ENCODE measurements around the gene TAS1R1. TPM values are rescaled to one million over a fixed set of nuclear protein-coding genes. Genes with fewer than 3 reads are reported as not detected.

Gene TAS1R1
- total RNA-seq, 1 donor from 2014 or later = not detected

GRCh38 chr1:6619045-6619444 is 63.9 kb downstream of the TAS1R1 start:
- H3K27me3 Mint-ChIP-seq (ENCODE audit: low read depth) = no peaks in the 10 kb centered on the region
- intact Hi-C loops (cut with micrococcal nuclease) = no loop called here
- no peak overlapping the region for H3K27ac Mint-ChIP-seq
- H3K4me1 Mint-ChIP-seq (ENCODE audit: low read depth) = peaks cover 8% of the 10 kb centered on the region
- H3K9me3 Mint-ChIP-seq = no peaks in the 10 kb centered on the region
- no peak for DNase-seq (ENCODE audit: low spot score)
- H3K36me3 Mint-ChIP-seq (ENCODE audit: low read depth) = peaks cover 57% of the 10 kb centered on the region
- no peak overlapping the region for H3K4me3 Mint-ChIP-seq (ENCODE audit: low read depth)

- intact Hi-C loops (cut with micrococcal nuclease) = no loop called here
- H3K4me1 Mint-ChIP-seq (ENCODE audit: low read depth) = peaks cover 11% of the 10 kb centered on the region
- H3K4me3 Mint-ChIP-seq (ENCODE audit: low read depth) = no peak overlapping the region
- no peaks in the 10 kb centered on the region for H3K9me3 Mint-ChIP-seq
- peaks cover 61% of the 10 kb centered on the region for H3K36me3 Mint-ChIP-seq (ENCODE audit: low read depth)
- no peak for DNase-seq (ENCODE audit: low spot score)
- H3K27ac Mint-ChIP-seq = no peak overlapping the region
- no peaks in the 10 kb centered on the region for H3K27me3 Mint-ChIP-seq (ENCODE audit: low read depth)
Measured at GRCh38 chr1:6621429-6622391, 66.6 kb downstream of the TAS1R1 start.

GRCh38 chr1:6622396-6623152 is 67.5 kb downstream of the TAS1R1 start:
- Mint-ChIP-seq H3K4me3 (ENCODE audit: low read depth) (no peak overlapping the region), H3K27me3 (ENCODE audit: low read depth) (no peaks in the 10 kb centered on the region), H3K36me3 (ENCODE audit: low read depth) (peaks cover 63% of the 10 kb centered on the region), H3K27ac (no peak overlapping the region), H3K4me1 (ENCODE audit: low read depth) (peaks cover 11% of the 10 kb centered on the region), H3K9me3 (no peaks in the 10 kb centered on the region)
- intact Hi-C loops (cut with micrococcal nuclease) = no loop called here
- DNase-seq (ENCODE audit: low spot score) = no peak

GRCh38 chr1:6623269-6623965 is 68.3 kb downstream of the TAS1R1 start:
- Mint-ChIP-seq H3K36me3 (ENCODE audit: low read depth) (peaks cover 65% of the 10 kb centered on the region), H3K27me3 (ENCODE audit: low read depth) (no peaks in the 10 kb centered on the region), H3K9me3 (no peaks in the 10 kb centered on the region), H3K27ac (no peak overlapping the region), H3K4me1 (ENCODE audit: low read depth) (peaks cover 15% of the 10 kb centered on the region), H3K4me3 (ENCODE audit: low read depth) (no peak overlapping the region)
- no peak for DNase-seq (ENCODE audit: low spot score)
- intact Hi-C loops (cut with micrococcal nuclease) = no loop called here

GRCh38 chr1:6624710-6625583 is 69.8 kb downstream of the TAS1R1 start, which contains the start of gene THAP3:
TSS of gene THAP3 (plus strand) at chr1:6624868. CDS start at chr1:6625219, 351 bp downstream.
- peak within 1 kb of the TSS; percentile 86 for H3K4me3 Mint-ChIP-seq (ENCODE audit: low read depth)
- intact Hi-C loops (cut with micrococcal nuclease) = loop anchor here (1.0 kb wide), 1 partner anchor 24 kb away; no protein-coding TSS in a partner anchor
- no peaks in the 10 kb centered on the region for H3K9me3 Mint-ChIP-seq
- H3K36me3 Mint-ChIP-seq (ENCODE audit: low read depth) = peaks cover 58% of the 10 kb centered on the region
- peak within 1 kb of the TSS; percentile 78 for H3K27ac Mint-ChIP-seq
- H3K4me1 Mint-ChIP-seq (ENCODE audit: low read depth) = peaks cover 15% of the 10 kb centered on the region
- peak; percentile 79 for DNase-seq (ENCODE audit: low spot score)
- no peaks in the 10 kb centered on the region for H3K27me3 Mint-ChIP-seq (ENCODE audit: low read depth)

GRCh38 chr1:6625584-6626149 is 70.6 kb downstream of the TAS1R1 start:
- no peaks in the 10 kb centered on the region for H3K9me3 Mint-ChIP-seq
- DNase-seq (ENCODE audit: low spot score) = no peak

GRCh38 chr1:6627031-6627430 is 71.9 kb downstream of the TAS1R1 start:
- intact Hi-C loops (cut with micrococcal nuclease) = no loop called here
- Mint-ChIP-seq H3K27me3 (ENCODE audit: low read depth) (no peaks in the 10 kb centered on the region), H3K4me1 (ENCODE audit: low read depth) (peaks cover 15% of the 10 kb centered on the region), H3K27ac (peak overlapping the region; percentile 49), H3K36me3 (ENCODE audit: low read depth) (peaks cover 54% of the 10 kb centered on the region), H3K9me3 (no peaks in the 10 kb centered on the region), H3K4me3 (ENCODE audit: low read depth) (peak overlapping the region; percentile 86)
- DNase-seq (ENCODE audit: low spot score) = no peak

More at GRCh38 chr1:6625584-6626149, 70.6 kb downstream of the TAS1R1 start:
- Mint-ChIP-seq H3K36me3 (ENCODE audit: low read depth) (peaks cover 59% of the 10 kb centered on the region), H3K4me3 (ENCODE audit: low read depth) (peak overlapping the region; percentile 86), H3K27ac (peak overlapping the region; percentile 69), H3K27me3 (ENCODE audit: low read depth) (no peaks in the 10 kb centered on the region), H3K4me1 (ENCODE audit: low read depth) (peaks cover 15% of the 10 kb centered on the region)
- intact Hi-C loops (cut with micrococcal nuclease) = loop anchor here (1.0 kb wide), 1 partner anchor 24 kb away; no protein-coding TSS in a partner anchor

- Mint-ChIP-seq H3K36me3 (ENCODE audit: low read depth) (peaks cover 47% of the 10 kb centered on the region), H3K9me3 (no peaks in the 10 kb centered on the region), H3K27ac (peak overlapping the region; percentile 8), H3K27me3 (ENCODE audit: low read depth) (no peaks in the 10 kb centered on the region), H3K4me1 (ENCODE audit: low read depth) (peaks cover 15% of the 10 kb centered on the region), H3K4me3 (ENCODE audit: low read depth) (peak overlapping the region; percentile 61)
- no peak for DNase-seq (ENCODE audit: low spot score)
- intact Hi-C loops (cut with micrococcal nuclease) = no loop called here
Measured at GRCh38 chr1:6627841-6628545, 72.9 kb downstream of the TAS1R1 start.

GRCh38 chr1:6628971-6629479 is 73.9 kb downstream of the TAS1R1 start:
- no peaks in the 10 kb centered on the region for H3K27me3 Mint-ChIP-seq (ENCODE audit: low read depth)
- no peak for DNase-seq (ENCODE audit: low spot score)
- H3K9me3 Mint-ChIP-seq = no peaks in the 10 kb centered on the region
- H3K36me3 Mint-ChIP-seq (ENCODE audit: low read depth) = peaks cover 46% of the 10 kb centered on the region
- H3K4me1 Mint-ChIP-seq (ENCODE audit: low read depth) = peaks cover 15% of the 10 kb centered on the region
- H3K27ac Mint-ChIP-seq = no peak overlapping the region
- H3K4me3 Mint-ChIP-seq (ENCODE audit: low read depth) = no peak overlapping the region
- intact Hi-C loops (cut with micrococcal nuclease) = no loop called here
